Heart right ventricle (tissue), 16 donors: ENCODE data around the gene PDLIM3. TPM values are rescaled to one million over a fixed set of nuclear protein-coding genes. Genes with fewer than 3 reads are reported as not detected.

ENCODE experiments used
- ATAC-seq, 8 donors: fragments of 200-7000 bp; cut with Tn5 transposase; one replicate each; pipeline ENCODE4 v1.9.1; 2020; ENCODE audit warnings: mild to moderate bottlenecking in 8 of 8, moderate library complexity in 8 of 8, moderate number of reproducible peaks in 1 of 8
- DNase-seq, 2 donors: peaks; one replicate each; pipeline ENCODE4 v3.0.0-alpha.2; 2020
- H3K27ac ChIP-seq, 10 donors: fragments of 200-600 bp; sonication (generic) in 2 of 10; one replicate each; pipeline versions ENCODE4 v1.5.0 to v1.8.0; 2020 to 2022; ENCODE audit warnings: mild to moderate bottlenecking in 3 of 10
- H3K27me3 ChIP-seq, 7 donors: fragments of 200-600 bp; one replicate each; pipeline ENCODE4 v1.8.0; 2021 to 2022; ENCODE audit warnings: mild to moderate bottlenecking in 2 of 7
- H3K36me3 ChIP-seq, 9 donors: fragments of 200-600 bp; sonication (generic) in 1 of 9; one replicate each; pipeline versions ENCODE4 v1.5.0 to v1.8.0; 2020 to 2022; ENCODE audit warnings: mild to moderate bottlenecking in 2 of 9
- H3K4me1 ChIP-seq, 9 donors: fragments of 200-600 bp; sonication (generic) in 1 of 9; one replicate each; pipeline versions ENCODE4 v1.5.0 to v1.8.0; 2020 to 2022; ENCODE audit warnings: mild to moderate bottlenecking in 4 of 9
- H3K4me3 ChIP-seq, 10 donors: fragments of 200-600 bp; sonication (generic) in 2 of 10; one replicate each; pipeline versions ENCODE4 v1.5.0 to v1.8.0; 2020 to 2022; ENCODE audit warnings: mild to moderate bottlenecking in 7 of 10, moderate library complexity in 2 of 10
- H3K9me3 ChIP-seq, 11 donors: fragments of 200-600 bp in 10 of 11; sonication (generic) in 2 of 11; one replicate each; pipeline versions ENCODE4 v1.5.0 to v1.8.0; 2013 to 2022; ENCODE audit warnings: mild to moderate bottlenecking in 2 of 11, control low read depth in 1 of 11, moderate library complexity in 1 of 11
- CTCF ChIP-seq, 9 donors: fragments of 200-600 bp; sonication (generic) in 2 of 9; IDR thresholded peaks; one replicate each; pipeline versions ENCODE4 v1.5.0 to v1.8.0; 2021 to 2022; ENCODE audit warnings: antibody characterized with exemption in 9 of 9, mild to moderate bottlenecking in 5 of 9, moderate library complexity in 1 of 9
- WGBS, 2 donors: extraction: QIAGEN DNeasy Blood & Tissue Kit; methylation state at CpG; one replicate each; pipeline ENCODE4 v1.1.7; 2013; ENCODE audit warnings: inconsistent platforms in 1 of 2; 5-methylcytosine and 5-hydroxymethylcytosine counted together
- intact Hi-C, 10 donors: fragments of 100-400 bp; cut with DNase I; formaldehyde crosslinking; loops; one replicate each; pipeline versions ENCODE4 v1.11.1 to v1.14.2; 2022
- polyA plus RNA-seq, 2 donors: library from polyadenylated mRNA; stranded (reverse); fragments of 200-250 nt; gene quantifications; one replicate each; pipeline ENCODE4 v1.2.3, GENCODE V29; 2013
- total RNA-seq, 10 donors: library from RNA; stranded (reverse); fragmentation: NEBNext Ultra II Directional in 3 of 10; extraction: Animal tissue kit (Norgen Biotek cat#: 25700) in 3 of 10; gene quantifications; one replicate each; pipeline versions ENCODE4 v1.2.1 to v1.2.4, GENCODE V29; 2021 to 2023
- donor health status: Arrhythmogenic right ventricular cardiomyopathy.
- donor health status: ischemic (EF 13 %, LVEDD 7.1; RV severe dilation, severe dysfunction).
- donor health status: healthy with polysubstance abuse.
- donor health status: DM: no; HTN: yes; CAD: no.
- donor health status: DM: no; HTN: no; CAD: no.
- donor health status: ischemic (EF 25% LVEDD 6.9; RV normal size, moderate dysfunction).
- donor health status: ischemic (EF 25% LVEDD 5.7; RV mildly dilated, moderate dysfunction).
- donor health status: healthy.
- donor health status: DM: yes; HTN: yes; CAD: no.
- donor health status: Ischemic cardiomyopathy.
- donor health status: ischemic (EF 35%, LVEDD 5.7; RV mildly dilated, moderate dysfunction).
- donor health status: nonischemic (EF 11% LVEDD 7.7; RV severe dilation, severe dysfunction).
- donor health status: DM: yes; HTN: yes; CAD: no.
- donor health status: PGD.
- donor health status: ischemic (EF 29% LVEDD 5.4; RV normal size, mild dysfunction).
- donor health status: nonischemic (EF 23%, LVEDD 6.1; RV moderate dilation, normal function).

PDLIM3 gene
- total and polyA plus RNA-seq, 12 donors = 112 to 846 (median 292) TPM

GRCh38 chr4:185520119-185520518 lies 15.2 kb downstream of the PDLIM3 start:
- no peak for TF ChIP-seq CTCF (IDR thresholded peaks at IDR 0.05)
- Histone ChIP-seq H3K4me3 (no peak overlapping the region), H3K27me3 (peaks cover 0 to 29% (median 0%) of the 10 kb centered on the region in 7 donors), H3K4me1 (peaks cover 0 to 50% (median 14%) of the 10 kb centered on the region in 9 donors), H3K36me3 (peaks cover 0 to 72% (median 22%) of the 10 kb centered on the region in 9 donors), H3K27ac (peak overlapping the region in 6 of 10 donors; percentile 7 to 38 (median 13)), H3K9me3 (no peaks in the 10 kb centered on the region)
- intact Hi-C loops = no loop called here
- ATAC-seq = peak; percentile 31 to 80 (median 66)
- WGBS, 2 donors = 38 to 53% methylated on average over 4 of the region's 4 CpGs
- DNase-seq = no peak

GRCh38 chr4:185518494-185518893 lies 16.8 kb downstream of the PDLIM3 start:
- intact Hi-C loops = no loop called here
- Histone ChIP-seq H3K36me3 (peaks cover 0 to 69% (median 13%) of the 10 kb centered on the region in 9 donors), H3K27ac (peak overlapping the region in 1 of 10 donors; percentile 1), H3K4me3 (no peak overlapping the region), H3K4me1 (peaks cover 6 to 48% (median 13%) of the 10 kb centered on the region in 9 donors), H3K9me3 (no peaks in the 10 kb centered on the region), H3K27me3 (peaks cover 0 to 35% (median 0%) of the 10 kb centered on the region in 7 donors)
- no peak for ATAC-seq
- DNase-seq = no peak
- TF ChIP-seq CTCF (IDR thresholded peaks at IDR 0.05) = no peak
- 48 to 51% methylated on average over 1 of the region's 1 CpG for WGBS, 2 donors

GRCh38 chr4:185518069-185518468 lies 17.2 kb downstream of the PDLIM3 start:
- ATAC-seq (no peak), DNase-seq (no peak)
- intact Hi-C loops = no loop called here
- Histone ChIP-seq H3K4me3 (no peak overlapping the region), H3K9me3 (no peaks in the 10 kb centered on the region), H3K27me3 (peaks cover 0 to 37% (median 0%) of the 10 kb centered on the region in 7 donors), H3K36me3 (peaks cover 0 to 65% (median 13%) of the 10 kb centered on the region in 9 donors), H3K4me1 (peaks cover 7 to 48% (median 18%) of the 10 kb centered on the region in 9 donors), H3K27ac (no peak overlapping the region)
- no peak for TF ChIP-seq CTCF (IDR thresholded peaks at IDR 0.05)

- Histone ChIP-seq H3K4me1 (peaks cover 9 to 68% (median 23%) of the 10 kb centered on the region in 9 donors), H3K9me3 (no peaks in the 10 kb centered on the region), H3K36me3 (peaks cover 0 to 75% (median 13%) of the 10 kb centered on the region in 9 donors), H3K4me3 (no peak overlapping the region), H3K27me3 (peaks cover 0 to 61% (median 0%) of the 10 kb centered on the region in 7 donors), H3K27ac (peak overlapping the region in 1 of 10 donors; percentile 36)
- intact Hi-C loops = no loop called here
- DNase-seq (no peak), ATAC-seq (no peak)
- TF ChIP-seq CTCF (IDR thresholded peaks at IDR 0.05) = no peak
- 87% methylated on average over 4 of the region's 4 CpGs for WGBS, 2 donors
Measured at GRCh38 chr4:185515248-185515647, 20.1 kb downstream of the PDLIM3 start.
